IMR-90 (cell line): ENCODE measurements around the gene TMPRSS6. TPM values are rescaled to one million over a fixed set of nuclear protein-coding genes. Genes with fewer than 3 reads are reported as not detected.

ENCODE experiments used
- ATAC-seq: fragments of 200-7000 bp; cut with Tn5 transposase; 2 replicates; pipeline ENCODE4 v1.9.1; 2020; ENCODE audit warnings: low read depth, mild to moderate bottlenecking, moderate library complexity
- BruUV-seq: library from RNA; stranded (reverse); fragments of 400-500 nt; replicated peaks from 2 replicates; lab custom pipeline; 2021; lab: Mats Ljungman, UMichigan
- CTCF ChIA-PET: fragments of 300-600 bp; formaldehyde crosslinking; extraction: SDS; loops from one replicate; lab custom pipeline; 2021; ENCODE audit warnings: antibody characterized with exemption; lab: Yijun Ruan, JAX
- POLR2A ChIA-PET: fragments of 300-600 bp; sonication (Branson Sonifier 250); formaldehyde crosslinking; loops from one replicate; lab custom pipeline; 2022; ENCODE audit warnings: antibody characterized with exemption; ENCODE audit not compliant: unreplicated experiment; lab: Charles Lee
- DNase-seq: peaks from one replicate; pipeline ENCODE4 v3.0.0; 2013
- H2AFZ ChIP-seq: replicated peaks from 2 replicates; pipeline ENCODE3; 2013; ENCODE audit warnings: low read length, mild to moderate bottlenecking; ENCODE audit not compliant: poor library complexity
- H2AK5ac ChIP-seq: 2 replicates; pipeline ENCODE4 v1.6.1; 2013; ENCODE audit warnings: low read depth, low read length, inconsistent platforms
- H2AK9ac ChIP-seq: replicated peaks from 2 replicates; pipeline ENCODE3; 2013; ENCODE audit warnings: mild to moderate bottlenecking, low read depth, low read length, moderate library complexity; ENCODE audit not compliant: poor library complexity
- H2BK120ac ChIP-seq: 2 replicates; pipeline ENCODE4 v1.6.1; 2013; ENCODE audit warnings: low read depth, low read length, inconsistent platforms
- H2BK15ac ChIP-seq: 3 replicates; pipeline ENCODE4 v1.6.1; 2013; ENCODE audit warnings: low read depth, low read length, inconsistent platforms
- H2BK20ac ChIP-seq: 2 replicates; pipeline ENCODE4 v1.6.1; 2013; ENCODE audit warnings: low read depth, mild to moderate bottlenecking, inconsistent platforms, low read length, moderate library complexity
- H2BK5ac ChIP-seq: 2 replicates; pipeline ENCODE4 v1.6.1; 2013; ENCODE audit warnings: mild to moderate bottlenecking, low read depth, low read length, inconsistent platforms; ENCODE audit not compliant: poor library complexity, severe bottlenecking
- H3K14ac ChIP-seq: replicated peaks from 2 replicates; pipeline ENCODE4 v1.6.1; 2013; ENCODE audit warnings: low read depth, low read length, inconsistent platforms
- H3K18ac ChIP-seq: 2 replicates; pipeline ENCODE4 v1.6.1; 2013; ENCODE audit warnings: low read depth, low read length, control low read depth
- H3K23ac ChIP-seq: 2 replicates; pipeline ENCODE4 v1.6.1; 2013; ENCODE audit warnings: low read depth, low read length, inconsistent platforms
- H3K27ac ChIP-seq: 2 replicates; pipeline ENCODE4 v1.5.1; 2013; ENCODE audit warnings: mild to moderate bottlenecking, control low read depth, low read length; ENCODE audit not compliant: insufficient read depth
- H3K27me3 ChIP-seq: 2 replicates; pipeline ENCODE4 v1.6.1; 2013; ENCODE audit warnings: low read length; ENCODE audit not compliant: control insufficient read depth, insufficient read depth
- H3K36me3 ChIP-seq: 2 replicates; pipeline ENCODE4 v1.6.1; 2013; ENCODE audit warnings: low read length, mixed read lengths; ENCODE audit not compliant: control insufficient read depth, insufficient read depth
- H3K4ac ChIP-seq: 2 replicates; pipeline ENCODE4 v1.6.1; 2013; ENCODE audit warnings: low read depth, low read length, inconsistent platforms
- H3K4me1 ChIP-seq: 2 replicates; pipeline ENCODE4 v1.6.1; 2013; ENCODE audit warnings: low read length, mixed read lengths; ENCODE audit not compliant: control insufficient read depth, insufficient read depth
- H3K4me2 ChIP-seq: 2 replicates; pipeline ENCODE4 v1.6.1; 2013; ENCODE audit warnings: low read depth, mild to moderate bottlenecking, control low read depth, low read length, moderate library complexity
- H3K4me3 ChIP-seq: 2 replicates; pipeline ENCODE4 v1.5.1; 2013; ENCODE audit warnings: low read depth, mild to moderate bottlenecking, control low read depth, low read length, moderate library complexity; ENCODE audit not compliant: insufficient read depth
- H3K56ac ChIP-seq: 2 replicates; pipeline ENCODE4 v1.6.1; 2013; ENCODE audit warnings: low read length, inconsistent platforms; ENCODE audit not compliant: insufficient read depth; ENCODE audit errors: extremely low read depth
- H3K79me1 ChIP-seq, 2 experiments: 2 replicates each; pipeline ENCODE4 v1.6.1; 2013; ENCODE audit warnings: low read length in 2 of 2, inconsistent platforms in 1 of 2, low read depth in 1 of 2
- H3K9ac ChIP-seq: 2 replicates; pipeline ENCODE4 v1.6.1; 2013; ENCODE audit warnings: low read depth, low read length, control low read depth
- H3K9me1 ChIP-seq: 2 replicates; pipeline ENCODE4 v1.6.1; 2013; ENCODE audit warnings: low read length, inconsistent platforms; ENCODE audit not compliant: insufficient read depth
- H3K9me3 ChIP-seq: 2 replicates; pipeline ENCODE4 v1.6.1; 2013; ENCODE audit warnings: low read length; ENCODE audit not compliant: control insufficient read depth, insufficient read depth
- H4K20me1 ChIP-seq: 2 replicates; pipeline ENCODE4 v1.6.1; 2013; ENCODE audit warnings: low read length, inconsistent platforms; ENCODE audit not compliant: insufficient read depth
- H4K5ac ChIP-seq: 2 replicates; pipeline ENCODE4 v1.6.1; 2013; ENCODE audit warnings: mild to moderate bottlenecking, low read depth, low read length, control low read depth
- H4K8ac ChIP-seq, 2 experiments: 2 replicates each; pipeline ENCODE4 v1.6.1; 2013; ENCODE audit warnings: low read depth in 2 of 2, low read length in 2 of 2, control low read depth in 1 of 2, inconsistent platforms in 1 of 2
- H4K91ac ChIP-seq: 2 replicates; pipeline ENCODE4 v1.6.1; 2013; ENCODE audit warnings: low read depth, low read length, inconsistent platforms; ENCODE audit not compliant: insufficient read depth
- BHLHE40 ChIP-seq: fragments of 150-350 bp; IDR thresholded peaks from 2 replicates; pipeline ENCODE4 v1.6.1; 2016; ENCODE audit warnings: mild to moderate bottlenecking, low read depth, low read length
- ELK1 ChIP-seq: fragments of 150-350 bp; IDR thresholded peaks from 2 replicates; pipeline ENCODE4 v1.6.1; 2016; ENCODE audit warnings: low read depth, mild to moderate bottlenecking, low read length, moderate library complexity, borderline replicate concordance
- MAFK ChIP-seq: IDR thresholded peaks from 2 replicates; pipeline ENCODE4 v1.6.1; 2012; ENCODE audit warnings: low read depth, low read length, improper control_type of control experiment
- MAZ ChIP-seq: IDR thresholded peaks from 2 replicates; pipeline ENCODE4 v1.6.1; 2012; ENCODE audit warnings: low read depth, mild to moderate bottlenecking, low read length, improper control_type of control experiment, moderate library complexity, borderline replicate concordance
- NFE2L2 ChIP-seq: fragments of 150-350 bp; IDR thresholded peaks from 2 replicates; pipeline ENCODE4 v1.6.1; 2016; ENCODE audit warnings: low read depth, mild to moderate bottlenecking, low read length
- POLR2A ChIP-seq: IDR thresholded peaks from 2 replicates; pipeline ENCODE4 v1.6.1; 2012; ENCODE audit warnings: mild to moderate bottlenecking, low read depth, low read length
- RAD21 ChIP-seq: IDR thresholded peaks from 2 replicates; pipeline ENCODE4 v1.6.1; 2012; ENCODE audit warnings: low read length, improper control_type of control experiment
- SMC3 ChIP-seq: fragments of 150-350 bp; IDR thresholded peaks from 2 replicates; pipeline ENCODE4 v1.6.1; 2016; ENCODE audit warnings: low read depth, mild to moderate bottlenecking, antibody characterized with exemption, low read length, moderate library complexity
- WGBS, 2 experiments: methylation state at CpG; one replicate each; pipeline versions ENCODE4 v1.1.5 to v1.1.7; 2013; ENCODE audit warnings: missing lambda C conversion rate in 2 of 2; ENCODE audit not compliant: insufficient read length in 1 of 2; ENCODE audit errors: extremely low coverage in 2 of 2; 5-methylcytosine and 5-hydroxymethylcytosine counted together
- dilution Hi-C: fragments of 300-500 bp; cut with HindIII; formaldehyde crosslinking; loops from one replicate; pipeline ENCODE4 v1.14.3; 2018; ENCODE audit warnings: low sequenced_read_pairs; ENCODE audit not compliant: unreplicated experiment
- in situ Hi-C: fragments of 300-500 bp; cut with MboI; formaldehyde crosslinking; loops from 3 replicates; pipeline ENCODE4 v1.14.3; 2019; ENCODE audit warnings: low sequenced_read_pairs, inconsistent platforms, mixed read lengths
- intact Hi-C: fragments of 100-400 bp; cut with micrococcal nuclease; formaldehyde crosslinking; loops from 2 replicates; pipeline ENCODE4 v1.10.0; 2022
- polyA plus RNA-seq, 3 experiments: library from polyadenylated mRNA; depleted of rRNA; stranded (reverse); fragments of >200 nt; gene quantifications; 2 replicates each; pipeline ENCODE4 v1.2.3, GENCODE V29; 2012; ENCODE audit warnings: low replicate concordance in 1 of 3
- total RNA-seq: library from RNA; depleted of rRNA; stranded (reverse); fragments of >200 nt; gene quantifications from 2 replicates; pipeline ENCODE4 v1.2.3, GENCODE V29; 2012

TMPRSS6 gene
- total and polyA plus RNA-seq, 2 of the 4 experiments (the other 2 are of a cell fraction), result not detected

GRCh38 chr22:37156686-37157435, 47.3 kb upstream of the TMPRSS6 start:
- no peak overlapping the region for H3K27ac ChIP-seq
- no peak for ATAC-seq
- no peak overlapping the region for H2BK20ac ChIP-seq
- TF ChIP-seq MAFK (no peak), POLR2A (no peak), SMC3 (no peak), ELK1 (no peak), BHLHE40 (no peak), RAD21 (no peak), MAZ (no peak), NFE2L2 (no peak)
- no peak overlapping the region for H4K8ac ChIP-seq
- H3K9ac ChIP-seq, result no peak overlapping the region
- in situ Hi-C loops (no loop called here), intact Hi-C loops (no loop called here), dilution Hi-C loops (no loop called here)
- no peak overlapping the region for H2AK5ac ChIP-seq
- no peak overlapping the region for H2AFZ ChIP-seq
- no peak for DNase-seq
- H3K9me1 ChIP-seq, result peaks cover 2% of the 10 kb centered on the region; the same call in 1 of the 2 replicates
- 62% methylated on average over 2 of the region's 13 CpGs; no CpG with 5 or more reads in 1 of the 2 experiments for WGBS, 2 experiments
- no peak overlapping the region for H2BK5ac ChIP-seq
- H3K18ac ChIP-seq, result no peak overlapping the region
- H3K23ac ChIP-seq, result no peak overlapping the region
- no peak overlapping the region for H3K4ac ChIP-seq
- no peak overlapping the region for H3K56ac ChIP-seq
- H4K20me1 ChIP-seq, result no peaks in the 10 kb centered on the region
- H3K27me3 ChIP-seq, result peaks cover 23% of the 10 kb centered on the region
- H2BK15ac ChIP-seq, result no peak overlapping the region
- peaks cover 11% of the 10 kb centered on the region; the same call in 1 of the 2 replicates for H3K9me3 ChIP-seq
- no peaks in the 10 kb centered on the region for H3K36me3 ChIP-seq
- H4K91ac ChIP-seq, result no peak overlapping the region
- no peak overlapping the region for H2BK120ac ChIP-seq
- no peak overlapping the region for H4K5ac ChIP-seq
- peak overlapping the region; percentile 42 for H2AK9ac ChIP-seq
- POLR2A ChIA-PET, result no interaction called here
- H3K14ac ChIP-seq, result no peak overlapping the region
- no peaks in the 10 kb centered on the region for H3K4me1 ChIP-seq
- no peak overlapping the region for H3K4me2 ChIP-seq
- CTCF ChIA-PET, result interaction anchor here (0.9 kb wide), 1 partner anchor 43 kb away, joined by 3 read pairs; no protein-coding TSS in a partner anchor
- BruUV-seq, result no TSS peak
- H3K4me3 ChIP-seq, result no peak overlapping the region
- H3K79me1 ChIP-seq, result no peaks in the 10 kb centered on the region
